Prostate gland (tissue), 2 donors: ENCODE results near the gene ALDH9A1. TPM values are rescaled to one million over a fixed set of nuclear protein-coding genes. Genes with fewer than 3 reads are reported as not detected.

ENCODE experiments used
- DNase-seq: peaks from one replicate; pipeline ENCODE4 v3.0.0-alpha.2; 2019; ENCODE audit warnings: low spot score
- H3K27ac ChIP-seq, 2 donors: fragments of 200-600 bp; sonication (generic); 2 replicates each; pipeline ENCODE4 v1.5.1; 2017 to 2019
- H3K27me3 ChIP-seq: fragments of 200-600 bp; sonication (generic); replicated peaks from 2 replicates; pipeline ENCODE4 v1.5.1; 2019; ENCODE audit not compliant: insufficient read depth
- H3K36me3 ChIP-seq, 2 donors: fragments of 200-600 bp; sonication (generic); 1 replicate in 1 of 2; 2 replicates in 1 of 2; pipeline versions ENCODE4 v1.5.1 to v1.8.1; 2017 to 2019
- H3K4me1 ChIP-seq: fragments of 200-600 bp; sonication (generic); replicated peaks from 2 replicates; pipeline ENCODE4 v1.5.1; 2019
- H3K4me3 ChIP-seq, 2 donors: fragments of 200-600 bp; sonication (generic); 2 replicates each; pipeline ENCODE4 v1.5.1; 2017 to 2019
- H3K9me3 ChIP-seq: fragments of 200-600 bp; sonication (generic); 2 replicates; pipeline ENCODE4 v1.5.1; 2017
- POLR2A ChIP-seq: fragments of 450-650 bp; IDR thresholded peaks from one replicate; pipeline ENCODE4 v1.6.1; 2016; ENCODE audit warnings: antibody characterized with exemption, mild to moderate bottlenecking
- POLR2AphosphoS5 ChIP-seq: sonication (generic); formaldehyde crosslinking; IDR thresholded peaks from one replicate; pipeline ENCODE4 v1.6.1; 2017; ENCODE audit warnings: antibody characterized with exemption
- WGBS: methylation state at CpG from one replicate; pipeline ENCODE4 v1.1.5; 2018; 5-methylcytosine and 5-hydroxymethylcytosine counted together
- intact Hi-C: fragments of 100-400 bp; cut with DNase I; formaldehyde crosslinking; loops from one replicate; pipeline ENCODE4 v1.14.2; 2022
- total RNA-seq, 2 donors: library from RNA; depleted of rRNA; stranded (reverse); fragments of >200 nt; gene quantifications; one replicate each; pipeline ENCODE4 v1.1.0, GENCODE V29; 2016
- TF ChIP-seq, protein P1 (sequence below), 4 experiments: fragments of 200-600 bp in 2 of 4; fragments of 450-650 bp in 2 of 4; sonication (generic) in 2 of 4; IDR thresholded peaks; 1 replicate in 3 of 4; 2 replicates in 1 of 4; pipeline ENCODE4 v1.5.1; 2016 to 2019; ENCODE audit warnings: antibody characterized with exemption in 4 of 4, mild to moderate bottlenecking in 2 of 4, moderate library complexity in 2 of 4

The ALDH9A1 gene
- total RNA-seq, 2 donors from 2014 or later, result 172 to 206 TPM

GRCh38 chr1:165698761-165699052, 345 bp upstream of the ALDH9A1 start:
- intact Hi-C loops, result loop anchor here (2.0 to 10.0 kb wide), 3 partner anchors 66 to 104 kb away; partner anchors contain the start of gene TMCO1
- H3K36me3 ChIP-seq, result no peaks in the 10 kb centered on the region
- H3K27ac ChIP-seq, result peak overlapping the region; percentile 91 to 98
- DNase-seq, result no peak
- H3K9me3 ChIP-seq, result no peaks in the 10 kb centered on the region
- peak overlapping the region; percentile 71 to 92 for H3K4me3 ChIP-seq
- TF ChIP-seq POLR2AphosphoS5 (no peak), POLR2A (no peak)
- TF ChIP-seq, protein P1, sequence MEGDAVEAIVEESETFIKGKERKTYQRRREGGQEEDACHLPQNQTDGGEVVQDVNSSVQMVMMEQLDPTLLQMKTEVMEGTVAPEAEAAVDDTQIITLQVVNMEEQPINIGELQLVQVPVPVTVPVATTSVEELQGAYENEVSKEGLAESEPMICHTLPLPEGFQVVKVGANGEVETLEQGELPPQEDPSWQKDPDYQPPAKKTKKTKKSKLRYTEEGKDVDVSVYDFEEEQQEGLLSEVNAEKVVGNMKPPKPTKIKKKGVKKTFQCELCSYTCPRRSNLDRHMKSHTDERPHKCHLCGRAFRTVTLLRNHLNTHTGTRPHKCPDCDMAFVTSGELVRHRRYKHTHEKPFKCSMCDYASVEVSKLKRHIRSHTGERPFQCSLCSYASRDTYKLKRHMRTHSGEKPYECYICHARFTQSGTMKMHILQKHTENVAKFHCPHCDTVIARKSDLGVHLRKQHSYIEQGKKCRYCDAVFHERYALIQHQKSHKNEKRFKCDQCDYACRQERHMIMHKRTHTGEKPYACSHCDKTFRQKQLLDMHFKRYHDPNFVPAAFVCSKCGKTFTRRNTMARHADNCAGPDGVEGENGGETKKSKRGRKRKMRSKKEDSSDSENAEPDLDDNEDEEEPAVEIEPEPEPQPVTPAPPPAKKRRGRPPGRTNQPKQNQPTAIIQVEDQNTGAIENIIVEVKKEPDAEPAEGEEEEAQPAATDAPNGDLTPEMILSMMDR (IDR thresholded peaks at IDR 0.05), result no peak
- H3K27me3 ChIP-seq, result no peaks in the 10 kb centered on the region
- H3K4me1 ChIP-seq, result peaks cover 12% of the 10 kb centered on the region
- 0% methylated on average over 7 of the region's 7 CpGs for WGBS

DNA sequence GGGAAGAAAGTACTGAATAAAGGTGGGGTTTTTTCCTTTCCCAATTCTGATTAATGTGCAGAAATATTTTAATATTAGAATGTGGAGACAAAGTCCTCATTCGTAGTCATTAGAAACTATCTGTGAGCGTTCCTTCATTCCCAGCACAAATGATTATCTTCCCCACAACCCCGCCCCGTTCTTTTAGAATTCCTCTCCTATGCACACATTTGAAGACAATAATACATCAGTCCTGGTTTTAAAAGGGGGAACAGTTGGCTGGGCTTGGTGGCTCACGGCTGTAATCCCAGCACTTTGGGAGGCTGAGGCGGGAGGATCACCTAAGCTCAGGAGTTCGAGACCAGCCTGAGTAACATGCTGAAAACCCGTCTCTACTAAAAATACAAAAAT, 876 bp downstream of the ALDH9A1 start:
- no peak for TF ChIP-seq POLR2A
- no peak for TF ChIP-seq POLR2AphosphoS5
- TF ChIP-seq, protein P1 (IDR thresholded peaks at IDR 0.05), result no peak
- Histone ChIP-seq H3K4me3 (peak overlapping the region; percentile 71 to 92), H3K27me3 (no peaks in the 10 kb centered on the region), H3K27ac (peak overlapping the region; percentile 91 to 98), H3K36me3 (no peaks in the 10 kb centered on the region), H3K4me1 (peaks cover 12% of the 10 kb centered on the region), H3K9me3 (no peaks in the 10 kb centered on the region)
- WGBS, result 34% methylated on average over 8 of the region's 8 CpGs
- DNase-seq, result no peak
- intact Hi-C loops, result loop anchor here (5.0 to 10.0 kb wide), 2 partner anchors 70 to 103 kb away; partner anchors contain the start of gene TMCO1

- Histone ChIP-seq H3K27me3 (no peaks in the 10 kb centered on the region), H3K36me3 (no peaks in the 10 kb centered on the region), H3K27ac (peak overlapping the region; percentile 1 to 25), H3K9me3 (no peaks in the 10 kb centered on the region), H3K4me1 (peaks cover 12% of the 10 kb centered on the region), H3K4me3 (peak overlapping the region; percentile 71 to 92)
- no peak for TF ChIP-seq POLR2A
- TF ChIP-seq, protein P1 (IDR thresholded peaks at IDR 0.05), result no peak
- peak; percentile 80 for TF ChIP-seq POLR2AphosphoS5
- intact Hi-C loops, result loop anchor here (5.0 to 10.0 kb wide), 2 partner anchors 71 to 102 kb away; partner anchors contain the start of gene TMCO1
- 7% methylated on average over 2 of the region's 2 CpGs for WGBS
- peak; percentile 63 for DNase-seq
Measured at GRCh38 chr1:165696625-165697100, 1.7 kb downstream of the ALDH9A1 start.

DNA sequence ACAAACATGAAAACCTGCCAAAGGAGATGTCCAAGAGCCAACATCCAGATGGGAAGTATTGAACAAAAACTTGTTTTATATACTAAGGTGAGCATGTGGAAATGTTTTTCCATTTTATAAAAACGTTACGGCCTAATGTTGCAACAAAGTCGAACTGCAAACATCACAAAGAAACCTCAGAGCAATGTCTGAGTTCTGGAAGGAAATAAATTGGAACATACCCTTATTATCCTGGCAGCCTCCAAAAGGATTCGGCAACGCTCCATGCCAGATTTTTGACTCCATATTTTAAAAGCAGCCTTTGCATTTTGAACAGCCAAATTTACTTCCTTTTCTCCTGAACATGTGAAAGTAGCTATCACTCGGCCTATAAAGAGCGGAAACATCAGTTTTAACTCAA, 3.3 kb downstream of the ALDH9A1 start:
- intact Hi-C loops, result loop anchor here (5.0 to 10.0 kb wide), 2 partner anchors 72 to 100 kb away; partner anchors contain the start of gene TMCO1
- no peaks in the 10 kb centered on the region for H3K36me3 ChIP-seq
- H3K27ac ChIP-seq, result peak overlapping the region in 1 of 2 donors; percentile 23
- peaks cover 12% of the 10 kb centered on the region for H3K4me1 ChIP-seq
- H3K9me3 ChIP-seq, result no peaks in the 10 kb centered on the region
- TF ChIP-seq POLR2AphosphoS5, result peak; percentile 55
- no peak for TF ChIP-seq POLR2A
- TF ChIP-seq, protein P1 (IDR thresholded peaks at IDR 0.05), result no peak
- 32% methylated on average over 7 of the region's 7 CpGs for WGBS
- no peak overlapping the region for H3K4me3 ChIP-seq
- peak; percentile 33 for DNase-seq
- H3K27me3 ChIP-seq, result no peaks in the 10 kb centered on the region

DNA sequence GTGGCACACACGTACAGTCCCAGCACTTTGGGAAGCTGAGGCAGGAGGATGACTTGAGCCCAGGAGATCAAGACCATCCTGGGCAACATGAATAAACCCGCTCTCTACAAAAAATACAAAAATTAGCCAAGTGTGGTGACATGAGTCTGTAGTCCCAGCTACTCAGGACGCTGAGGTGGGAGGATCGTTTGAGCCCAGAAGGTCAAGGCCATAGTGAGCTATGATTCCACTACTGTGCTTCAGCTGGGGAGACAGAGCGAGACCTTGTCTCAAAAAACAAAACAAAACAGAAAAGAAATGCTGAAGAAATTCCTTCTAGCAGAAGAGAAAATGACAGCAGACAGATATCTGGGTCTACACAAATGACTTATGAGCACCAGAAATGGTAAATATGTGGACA, 10.3 kb downstream of the ALDH9A1 start:
- WGBS, result 94% methylated on average over 5 of the region's 5 CpGs
- Histone ChIP-seq H3K4me1 (no peaks in the 10 kb centered on the region), H3K27me3 (no peaks in the 10 kb centered on the region), H3K27ac (no peak overlapping the region), H3K36me3 (no peaks in the 10 kb centered on the region), H3K9me3 (no peaks in the 10 kb centered on the region), H3K4me3 (no peak overlapping the region)
- intact Hi-C loops, result no loop called here
- no peak for DNase-seq
- TF ChIP-seq, protein P1 (IDR thresholded peaks at IDR 0.05), result no peak
- no peak for TF ChIP-seq POLR2A
- no peak for TF ChIP-seq POLR2AphosphoS5
